GM21717 (cell line): ENCODE measurements around the gene SLC24A5.

Source experiments
- ATAC-seq: cut with Tn5 transposase; IDR thresholded peaks from one replicate; pipeline ENCODE4 v1.9.1; 2021; ENCODE audit warnings: mild to moderate bottlenecking, moderate library complexity; ENCODE audit not compliant: unreplicated experiment

Gene SLC24A5

DNA sequence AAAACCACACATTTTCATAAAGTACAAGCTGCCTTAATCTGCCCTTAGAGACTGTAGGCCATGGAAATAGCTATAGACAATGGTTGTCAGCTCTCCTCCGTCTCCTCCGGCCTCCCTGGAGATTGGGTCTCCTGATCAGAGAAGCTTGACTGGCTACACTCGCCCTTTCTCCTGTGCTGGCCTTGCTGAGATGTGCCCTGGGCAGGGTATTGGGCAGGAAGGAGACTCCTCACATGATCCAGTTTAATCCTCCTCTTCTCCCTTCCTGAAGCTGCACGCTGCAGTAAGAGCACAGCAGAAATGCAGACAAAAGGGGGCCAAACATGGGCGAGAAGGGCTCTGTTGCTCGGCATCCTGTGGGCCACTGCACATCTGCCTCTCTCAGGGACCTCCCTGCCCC is at the start of gene SLC24A5:
SLC24A5 (plus strand) TSS at position 246 of the 400 bp plus-strand sequence; CDS start at position 301, 55 bp downstream.
- ATAC-seq: no peak

DNA sequence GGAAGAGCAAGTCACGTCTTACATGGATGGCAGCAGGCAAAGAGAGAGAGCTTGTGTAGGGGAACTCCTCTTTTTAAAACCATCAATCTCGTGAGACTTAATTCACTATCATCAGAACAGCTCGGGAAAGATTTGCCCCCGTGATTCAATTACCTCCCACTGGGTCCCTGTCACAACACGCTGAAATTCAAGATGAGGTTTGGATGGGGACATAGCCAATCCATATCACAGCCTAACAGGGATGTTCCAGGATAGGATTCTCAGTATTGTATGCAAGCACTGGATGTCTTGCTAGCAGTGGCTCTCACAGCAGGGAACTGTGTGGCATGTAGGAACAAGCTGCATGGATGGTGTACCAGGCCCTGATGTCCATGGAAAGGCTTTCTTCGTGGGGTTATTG is 47.8 kb upstream of the SLC24A5 start:
- no peak for ATAC-seq

DNA sequence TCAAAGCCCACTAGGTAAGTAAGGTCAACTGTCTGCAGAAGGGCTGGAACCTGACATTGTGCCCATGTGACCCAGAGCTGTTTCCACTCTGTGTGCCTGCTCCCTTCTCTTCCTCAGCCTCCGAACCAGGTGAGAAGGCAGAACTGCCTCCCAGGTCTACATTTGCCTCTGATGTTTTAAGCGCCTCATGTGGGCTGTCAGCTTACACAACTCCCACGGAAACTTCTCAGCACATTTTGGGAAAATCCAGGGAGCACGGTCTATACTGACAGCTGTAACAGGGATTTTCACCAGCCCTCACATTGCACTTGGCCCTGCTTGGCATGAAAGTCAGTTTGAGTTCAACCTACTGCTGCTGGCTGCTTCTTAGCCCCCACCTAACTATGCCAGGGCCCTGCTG is 46.9 kb upstream of the SLC24A5 start:
- no peak for ATAC-seq

DNA sequence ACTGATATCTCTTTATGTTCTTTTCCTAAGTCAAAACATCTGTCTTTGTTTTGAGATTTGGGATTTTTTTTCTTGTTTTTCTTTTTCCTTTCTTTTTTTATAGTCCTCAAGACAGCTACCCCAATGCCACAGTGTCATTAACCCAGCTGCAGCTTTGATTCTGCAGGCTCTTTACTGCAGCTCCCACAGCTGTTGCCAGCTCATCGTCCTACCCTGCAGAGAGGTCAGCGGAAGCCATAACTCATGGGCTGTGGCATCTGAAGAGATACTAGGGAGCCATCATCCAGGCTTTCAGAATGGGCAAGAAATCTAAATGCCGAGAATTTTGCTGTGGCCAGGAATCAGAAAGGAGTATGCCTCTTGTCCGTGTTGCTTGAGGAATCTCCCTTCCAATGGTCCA is 44.3 kb upstream of the SLC24A5 start:
- no peak for ATAC-seq

DNA sequence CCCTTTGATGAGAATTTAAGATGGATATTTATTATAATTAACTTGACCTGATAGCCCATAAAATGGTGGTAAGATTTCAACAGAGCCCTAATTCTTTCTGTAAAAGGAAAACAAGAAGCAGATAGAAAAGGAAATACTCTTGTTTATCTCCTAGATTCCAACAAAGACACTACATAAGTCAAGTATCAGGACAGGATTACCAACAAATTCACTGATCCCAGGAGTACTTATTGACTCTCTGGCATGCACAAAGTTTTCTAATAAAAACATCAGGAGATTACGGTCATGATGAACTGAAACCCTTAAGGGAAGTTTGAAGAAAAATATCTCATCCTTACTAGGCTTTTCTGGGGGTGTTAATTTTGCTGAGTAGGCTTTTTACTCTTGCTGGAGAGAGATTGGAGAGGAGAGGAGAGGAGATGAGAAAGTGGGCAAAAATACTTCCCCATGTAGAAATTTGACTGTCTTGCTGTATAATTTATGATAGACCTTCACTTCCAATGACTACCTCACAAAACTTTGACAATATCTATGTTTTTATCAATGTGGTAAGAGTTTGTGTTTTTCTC is 43.1 kb upstream of the SLC24A5 start:
- no peak for ATAC-seq

DNA sequence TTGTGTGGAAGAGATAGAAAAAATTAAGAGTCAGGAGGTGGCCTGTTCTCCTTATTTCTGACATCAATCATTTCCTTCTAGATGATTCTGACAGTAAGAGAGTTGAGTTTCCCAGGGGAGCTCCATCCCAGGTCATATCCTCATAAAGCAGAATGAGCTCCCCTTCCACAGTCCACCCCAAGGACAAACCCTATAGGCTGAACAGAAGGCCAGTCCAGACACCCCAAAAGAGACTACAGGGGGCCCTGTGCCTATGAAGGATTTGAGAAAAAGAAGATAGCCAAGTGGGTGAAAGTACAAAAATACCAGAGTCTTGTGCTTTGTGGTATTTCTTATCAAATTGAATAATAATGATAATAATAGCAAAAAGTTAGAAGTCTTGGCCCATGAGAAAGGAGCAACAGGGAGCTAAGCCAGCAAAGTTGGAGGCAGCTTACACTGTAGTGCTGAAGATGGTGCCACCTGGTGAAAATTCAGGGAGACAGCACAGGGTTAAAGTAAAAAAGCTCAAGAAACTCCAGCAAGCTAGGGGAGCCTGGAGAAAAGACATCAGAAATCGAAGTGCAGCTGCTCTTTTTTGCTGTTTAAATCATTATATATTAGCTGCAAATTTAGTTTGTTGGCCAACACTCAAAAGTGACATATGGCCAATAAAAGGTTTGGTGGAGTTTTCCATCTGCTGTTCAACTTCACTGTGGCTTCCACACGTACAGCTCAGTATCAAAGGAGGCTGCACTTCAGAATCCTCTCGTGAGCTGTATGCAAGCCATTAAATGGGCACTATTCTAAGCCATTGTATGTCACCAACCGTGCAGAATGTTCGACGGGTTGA is 35.8 kb upstream of the SLC24A5 start:
- no peak for ATAC-seq

DNA sequence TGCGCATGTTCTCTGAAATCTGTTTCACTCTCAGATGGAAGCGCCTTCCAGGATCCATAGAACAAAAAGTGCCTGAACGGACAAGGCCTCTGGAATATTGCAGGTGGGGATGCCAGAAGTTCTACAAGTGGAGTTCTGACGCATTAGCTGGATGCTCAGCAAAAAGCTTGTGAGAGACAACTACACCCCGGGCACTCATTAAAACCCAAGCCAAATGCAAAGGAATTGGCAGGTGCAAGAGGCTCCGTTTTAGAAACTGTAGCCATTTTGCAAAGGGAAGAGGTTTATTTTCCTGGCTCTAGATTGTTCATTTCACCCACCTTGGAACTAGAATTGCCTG is 35.2 kb upstream of the SLC24A5 start:
- ATAC-seq: no peak

DNA sequence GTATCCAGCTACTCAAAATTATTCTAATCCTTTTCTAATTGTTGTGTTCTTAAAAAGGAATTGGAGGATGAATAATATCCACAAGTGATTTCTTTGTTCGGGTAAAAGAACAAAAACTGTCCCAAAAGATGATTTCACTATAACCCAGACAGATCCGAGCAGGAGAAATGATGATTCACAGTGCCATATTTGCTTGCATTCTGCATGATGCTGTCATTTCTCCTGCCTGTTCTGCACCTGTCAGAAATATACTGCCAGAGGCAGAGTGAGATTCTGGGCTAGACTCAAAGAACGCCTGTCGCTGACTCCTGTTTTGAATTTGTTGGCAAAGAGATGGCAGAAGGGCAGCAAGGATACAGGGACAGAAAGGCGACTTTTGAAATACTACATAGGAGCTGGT is 34.7 kb upstream of the SLC24A5 start:
- ATAC-seq: no peak

DNA sequence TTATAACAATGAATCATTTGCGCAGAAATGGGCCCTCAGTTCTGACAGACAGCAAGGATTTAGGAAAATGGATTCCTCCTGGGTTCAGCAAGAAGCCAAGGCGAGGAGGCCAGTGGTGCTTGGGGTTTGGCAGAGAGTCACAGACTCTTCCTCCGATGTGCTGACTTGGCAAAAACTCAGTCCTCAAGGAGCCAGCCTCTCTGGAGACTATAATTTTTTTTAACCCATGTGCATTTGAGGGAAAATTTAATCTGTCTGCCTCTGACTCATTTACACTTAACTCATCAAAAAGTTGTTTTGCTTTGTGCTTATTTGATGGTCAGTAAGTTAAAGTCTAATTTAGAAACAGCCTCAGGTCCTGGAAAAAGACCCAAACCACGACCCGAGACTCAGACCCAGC is 34.2 kb upstream of the SLC24A5 start:
- ATAC-seq: no peak

DNA sequence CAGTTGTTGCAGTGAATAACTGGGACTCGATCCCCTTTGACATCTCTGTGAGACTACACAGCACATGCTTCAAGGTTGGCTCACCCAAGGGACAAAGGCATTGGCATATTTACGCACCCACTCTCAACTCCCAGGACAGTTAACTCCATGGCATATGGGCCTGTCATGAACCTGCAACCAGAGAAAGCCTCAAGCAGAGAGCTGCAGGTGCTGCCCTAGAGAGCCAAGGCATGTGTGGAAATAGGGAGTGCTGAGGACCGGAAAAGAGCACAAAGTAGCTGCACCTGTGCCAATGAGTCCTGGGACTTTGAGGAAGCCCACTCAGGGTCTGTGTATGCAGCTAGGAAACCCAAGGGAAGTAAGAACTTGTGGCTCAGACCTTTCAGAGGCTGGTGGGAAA is 32.9 kb upstream of the SLC24A5 start:
- no peak for ATAC-seq

DNA sequence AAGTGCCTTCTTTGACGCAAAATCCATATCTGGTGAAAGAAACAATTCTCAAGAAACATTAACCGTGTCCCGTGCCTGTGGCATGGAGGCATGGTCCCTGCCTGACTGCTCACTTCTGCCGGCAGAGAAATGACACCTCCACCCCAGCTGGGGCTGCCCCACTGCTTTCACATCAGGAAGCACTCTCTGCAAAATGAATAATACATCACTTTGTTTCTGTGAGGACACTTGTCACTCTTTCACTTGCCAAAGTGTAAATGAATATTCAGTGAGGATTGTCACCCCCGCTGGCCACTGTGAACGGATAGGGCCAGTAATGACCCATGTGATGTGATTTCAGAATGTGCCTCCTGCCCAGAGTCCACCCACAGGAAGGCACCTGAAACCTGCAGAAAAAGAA is 31.1 kb upstream of the SLC24A5 start:
- ATAC-seq: no peak

DNA sequence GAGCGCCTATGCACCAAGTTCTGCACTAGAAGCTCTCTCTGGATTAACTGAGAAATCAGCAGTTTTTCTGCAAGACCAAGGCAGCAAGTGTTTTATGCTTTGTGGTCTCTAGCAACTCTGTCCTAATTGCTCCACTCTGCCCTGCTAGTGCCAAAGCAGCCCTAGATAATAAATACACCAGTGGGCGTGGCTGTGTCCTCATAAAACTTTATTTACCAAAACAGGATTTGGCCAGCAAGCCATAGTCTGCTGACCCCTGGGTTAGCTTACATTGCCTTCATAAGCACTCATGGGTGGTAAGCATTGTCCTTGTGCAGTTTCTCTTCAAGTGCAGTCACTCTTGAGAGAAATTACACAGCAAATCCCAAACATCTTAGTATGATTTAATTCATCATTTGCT is 30.7 kb upstream of the SLC24A5 start:
- no peak for ATAC-seq

DNA sequence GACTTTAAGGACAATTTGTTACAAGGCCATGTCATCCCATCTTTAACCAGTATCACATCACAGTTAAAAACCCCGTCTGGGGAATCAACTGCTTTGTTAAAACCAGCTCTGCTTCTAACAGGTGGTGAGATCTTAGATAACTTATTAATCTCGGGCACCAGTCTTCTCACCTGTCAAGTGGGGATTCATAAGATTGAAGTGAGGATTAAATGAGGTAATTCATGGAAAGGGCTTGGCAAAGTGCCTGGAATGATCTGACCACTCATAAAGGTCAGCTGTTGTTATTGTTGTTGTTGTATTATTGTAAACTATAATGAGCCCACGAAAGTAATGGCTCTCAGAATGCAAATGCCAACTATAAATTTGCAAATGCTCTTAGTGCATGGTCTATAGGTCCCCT is 30.1 kb upstream of the SLC24A5 start:
- no peak for ATAC-seq

DNA sequence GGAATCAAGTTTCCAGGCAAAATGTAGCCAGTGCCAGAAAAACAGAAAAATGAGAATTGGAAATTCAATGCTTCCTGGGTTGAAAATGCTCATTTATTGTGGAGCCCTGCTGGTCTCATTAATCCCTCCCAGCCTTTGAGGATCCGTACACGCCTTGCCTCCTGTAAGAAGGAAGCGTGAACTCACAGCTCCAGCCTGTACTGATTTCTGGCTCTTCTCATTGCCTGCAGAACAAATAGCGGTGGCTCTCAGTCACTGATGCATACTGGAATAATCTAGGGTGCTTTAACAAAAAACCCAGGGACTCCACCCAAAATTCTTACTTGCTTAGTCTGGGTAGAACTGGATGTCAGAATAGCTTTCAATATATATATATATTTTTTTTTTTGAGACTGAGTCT is 29.3 kb upstream of the SLC24A5 start:
- ATAC-seq: no peak

DNA sequence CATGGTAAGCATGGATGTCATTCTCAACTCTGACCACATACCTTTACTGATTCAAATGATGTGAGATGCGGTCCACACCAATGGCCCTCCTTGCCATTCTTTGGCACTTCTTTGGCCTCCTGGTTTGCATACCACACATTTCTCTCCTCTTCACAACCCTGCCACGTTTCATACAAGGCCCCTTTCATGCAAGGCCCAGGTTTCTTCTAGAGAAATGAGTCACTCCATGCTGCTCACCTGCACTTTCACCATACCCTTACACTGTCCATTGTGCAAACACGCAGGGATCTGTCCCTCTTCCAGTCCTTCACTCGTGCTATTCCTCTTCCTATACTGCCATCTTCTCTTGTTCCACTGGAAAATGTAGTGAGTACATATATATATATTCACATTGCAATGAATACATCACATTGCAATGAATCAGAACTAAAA is 24.4 kb upstream of the SLC24A5 start:
- ATAC-seq: no peak

DNA sequence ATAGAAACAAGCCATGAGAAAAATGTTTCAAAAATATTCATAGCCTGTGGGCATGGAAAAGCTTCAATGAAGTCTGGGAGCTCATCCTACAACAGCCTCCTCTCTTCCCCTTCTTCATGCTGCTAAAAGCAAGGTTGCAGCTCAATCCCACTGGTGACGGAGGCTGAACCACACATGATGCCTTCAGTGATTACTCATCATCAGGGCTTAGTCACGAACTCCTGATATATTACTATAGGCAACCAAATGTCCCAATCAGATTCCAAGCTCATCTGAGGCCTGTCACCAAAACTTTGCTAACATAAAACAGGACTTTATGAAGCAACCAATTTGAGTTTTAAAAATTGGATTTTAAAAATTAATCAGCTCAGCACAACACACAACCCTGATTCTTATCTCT is 24.0 kb upstream of the SLC24A5 start:
- no peak for ATAC-seq

DNA sequence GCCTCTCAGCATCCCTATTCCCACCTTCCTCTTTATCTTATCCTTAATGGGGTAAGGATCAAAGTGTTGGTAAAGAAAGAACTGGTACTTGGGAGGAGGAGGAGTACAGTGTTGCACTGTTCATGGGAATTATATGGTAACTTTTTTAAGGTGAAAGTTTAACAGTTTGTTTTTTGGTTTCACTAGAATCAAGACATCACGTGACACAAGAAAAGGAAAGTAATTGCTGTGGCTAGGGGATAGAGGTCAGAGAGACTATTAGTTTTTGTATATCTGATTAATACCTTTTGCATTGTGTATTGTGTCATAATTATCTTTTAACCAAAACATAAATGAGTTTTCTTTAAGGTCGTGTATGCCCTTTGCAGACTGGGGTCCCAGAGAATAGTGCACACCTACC is 23.5 kb upstream of the SLC24A5 start:
- ATAC-seq: no peak

DNA sequence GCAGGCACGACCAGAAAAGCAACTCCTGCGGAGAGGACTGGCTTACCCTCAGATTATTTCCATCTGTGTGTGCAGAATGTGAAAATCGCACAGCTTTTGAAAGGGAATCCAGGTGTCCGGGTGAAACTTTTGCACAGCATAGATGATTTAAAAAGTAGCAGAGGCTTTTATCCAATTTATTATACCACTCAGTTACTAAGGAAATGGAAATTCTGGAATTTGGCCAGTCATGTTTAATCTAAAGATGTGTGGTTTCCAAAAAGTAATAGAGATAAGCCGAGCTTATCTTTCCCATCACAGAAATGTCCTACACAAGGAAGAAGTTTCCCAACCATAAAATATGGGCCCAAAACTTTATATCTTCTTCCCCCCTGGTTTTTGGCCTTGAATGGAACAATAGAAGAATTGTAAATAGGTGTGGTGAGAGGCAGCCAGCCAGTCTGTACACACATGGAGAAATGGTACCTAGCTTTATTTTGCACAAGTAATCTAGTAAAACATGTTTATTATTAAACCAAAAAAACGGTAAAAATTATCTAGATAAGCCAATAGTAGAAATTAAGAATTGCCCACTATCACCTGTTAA is 19.3 kb upstream of the SLC24A5 start:
- ATAC-seq: no peak

DNA sequence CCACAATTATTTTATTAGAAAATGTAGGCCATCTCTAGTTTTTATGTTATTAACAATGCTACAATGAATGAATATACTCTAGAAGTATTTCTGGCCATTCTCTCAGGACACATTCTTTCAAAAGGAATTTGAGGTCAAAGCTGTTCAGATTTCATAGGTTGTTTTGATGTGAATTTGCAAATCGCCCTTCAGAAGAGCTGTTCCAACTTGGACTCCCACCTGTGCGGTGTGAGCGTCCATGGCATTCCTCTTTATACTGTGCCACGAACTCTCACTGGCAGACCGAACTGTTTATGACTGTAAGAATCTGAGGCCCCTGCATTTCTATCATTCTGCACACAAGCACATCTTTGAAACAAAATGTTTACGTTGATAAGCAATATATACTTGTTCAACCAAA is 18.6 kb upstream of the SLC24A5 start:
- no peak for ATAC-seq

DNA sequence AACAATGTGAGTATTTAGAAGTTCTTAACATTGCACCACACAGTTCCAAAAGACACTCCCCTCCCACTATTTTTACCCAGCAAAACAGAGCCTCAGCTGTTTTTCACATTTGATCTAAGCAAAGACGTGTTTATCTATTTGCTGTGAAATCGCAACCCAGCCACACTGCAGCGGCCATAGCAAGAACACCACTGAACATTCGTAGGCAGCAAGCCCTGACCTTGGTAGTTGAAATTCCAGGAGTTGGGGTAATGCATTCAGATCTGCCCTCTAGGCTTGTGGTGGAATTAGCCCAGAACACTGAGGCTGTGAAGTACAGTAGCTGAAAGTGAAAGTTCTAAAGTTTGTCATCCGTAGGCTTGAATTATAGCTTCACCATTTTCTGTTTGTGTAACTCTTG is 17.1 kb upstream of the SLC24A5 start:
- no peak for ATAC-seq

DNA sequence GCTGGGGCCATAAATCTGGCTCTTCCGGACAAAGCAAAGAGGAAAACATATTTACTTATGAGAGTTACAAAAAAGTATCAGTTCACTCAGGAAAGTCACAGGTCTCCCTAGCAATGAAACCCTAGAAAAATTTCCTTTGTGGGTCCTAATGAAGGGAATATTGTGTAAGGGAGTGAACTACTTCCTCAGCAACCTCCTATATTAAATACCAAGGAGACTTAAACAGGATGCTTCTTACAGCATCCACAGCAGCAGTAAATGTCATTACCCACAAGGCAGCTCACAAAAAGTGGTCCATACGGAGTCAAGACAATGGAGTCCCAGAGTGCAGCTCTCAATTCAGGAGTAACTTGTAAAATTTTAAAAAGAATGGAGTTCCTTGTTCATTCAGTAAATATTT is 14.9 kb upstream of the SLC24A5 start:
- no peak for ATAC-seq

DNA sequence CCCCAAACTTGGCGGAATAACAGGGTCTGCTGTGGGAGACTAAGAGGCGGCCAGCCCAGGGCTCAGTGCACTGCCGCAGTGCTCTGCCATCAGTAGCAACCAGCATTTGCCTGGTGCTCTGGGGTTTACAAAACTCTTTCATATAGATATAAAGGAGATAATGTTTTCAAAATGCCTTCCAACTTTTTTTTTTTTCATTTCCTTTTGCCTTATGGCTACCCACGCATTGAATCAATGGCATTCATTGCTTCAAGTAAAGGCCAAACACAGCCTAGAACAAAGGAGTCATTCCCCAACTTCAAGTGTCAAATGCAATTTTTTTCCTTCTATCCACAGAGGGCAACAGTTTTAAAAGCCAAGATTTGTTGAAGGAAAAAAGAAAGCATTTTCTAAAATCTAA is 11.6 kb upstream of the SLC24A5 start:
- no peak for ATAC-seq
